Measurements from ENCODE around the gene ACOT4.
A peak's percentile ranks its signal among the peaks of the same experiment; 100 is the strongest.
"Not testable (repeated sequence)": the region's sequence is repeated elsewhere in the genome, so short reads cannot be mapped to it uniquely, and the experiment has no call there.

Gene ACOT4

DNA sequence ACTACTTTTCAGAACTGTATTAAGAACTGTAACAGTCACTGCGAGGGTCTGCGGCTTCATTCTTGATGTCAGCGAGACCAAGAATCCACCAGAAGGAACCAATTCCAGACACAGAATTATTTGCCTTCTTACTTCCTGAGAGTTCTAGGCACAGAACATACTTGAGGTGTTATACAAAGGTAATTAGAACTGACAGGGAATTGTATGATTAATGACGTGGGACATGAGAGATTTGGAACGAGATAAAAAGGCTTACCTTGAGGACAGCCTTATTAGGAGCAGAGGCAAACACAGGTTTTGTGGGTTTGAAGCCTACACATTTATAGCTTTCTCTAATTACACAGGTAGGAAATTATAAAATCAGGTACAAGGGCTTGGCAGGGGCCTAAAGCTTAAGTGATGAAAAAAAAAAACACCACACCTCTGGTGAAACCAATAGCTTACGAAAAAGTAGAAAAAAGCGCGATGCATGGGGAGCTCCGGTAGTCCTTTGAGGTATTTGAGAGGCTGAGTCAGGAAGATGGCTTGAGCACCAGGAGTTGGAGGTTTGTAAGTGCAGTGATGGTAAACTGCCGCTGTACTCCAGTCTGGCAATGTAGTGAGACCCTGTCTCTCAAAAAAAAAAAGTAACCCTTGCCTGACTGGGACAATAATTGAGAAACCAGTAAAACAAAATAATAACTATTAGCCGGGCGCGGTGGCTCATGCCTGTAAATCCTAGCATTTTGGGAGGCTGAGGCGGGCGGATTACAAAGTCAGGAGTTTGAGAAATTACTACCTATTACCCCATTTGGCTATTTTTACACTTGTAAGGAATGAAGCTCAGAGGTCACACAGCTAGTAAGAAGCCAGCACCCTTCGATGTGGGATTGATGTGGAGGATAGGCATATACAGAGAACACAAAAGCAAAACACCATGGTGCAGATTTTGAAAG, 23.5 kb upstream of the ACOT4 start:
- ChIA-PET POLR2A (interaction anchor here (0.6 to 1.6 kb wide), 5 partner anchors 21 to 78 kb away, joined by 3 to 6 read pairs (median 3); partner anchors contain the start of gene ACOT6), CTCF (interaction anchor here (0.6 to 2.5 kb wide), 5 partner anchors 47 to 176 kb away, joined by 3 to 11 read pairs (median 3); no protein-coding TSS in a partner anchor)
- no peak for TF ChIP-seq ZNF510 (tag by site-specific recombination; IDR thresholded peaks at IDR 0.05; ENCODE audit: insufficient replicate concordance)
- peaks cover 3% of the 10 kb centered on the region; the same call in 1 of the 2 replicates for H3K4me1 ChIP-seq (ENCODE audit: control insufficient read depth, insufficient read depth, low read length)
- peak overlapping the region; percentile 73 for H3K27ac ChIP-seq (ENCODE audit: extremely low read depth, low read depth, low read length)
- H3K4me3 ChIP-seq (ENCODE audit: low read depth, low read length) = no peak overlapping the region; the same call in 1 of the 2 replicates
- H3K9me3 ChIP-seq (ENCODE audit: control insufficient read depth, insufficient read depth, low read depth, low read length) = no peaks in the 10 kb centered on the region
- peaks cover 0 to 4% of the 10 kb centered on the region in 2 experiments; a peak in 2 of 3 replicates for H3K36me3 ChIP-seq (ENCODE audit: control insufficient read depth in 2 of 2, insufficient read depth in 1 of 2, low read length in 2 of 2)

DNA sequence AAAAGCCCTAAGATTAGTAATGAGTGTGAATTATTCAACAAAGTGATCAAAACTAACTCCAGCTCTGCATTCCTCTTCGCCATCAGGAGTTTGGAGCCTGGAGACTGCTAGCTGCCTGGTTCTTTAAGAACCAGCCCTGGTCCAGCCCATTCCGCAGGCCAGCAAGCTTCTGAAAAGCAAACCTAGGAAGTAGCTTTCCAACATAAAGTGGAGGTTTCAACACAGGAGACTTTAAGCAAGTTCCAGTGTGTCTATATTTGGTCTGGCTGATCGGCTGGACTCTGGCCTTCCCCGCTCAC, 22.8 kb upstream of the ACOT4 start:
- POLR2A ChIA-PET = interaction anchor here (0.6 to 1.6 kb wide), 5 partner anchors 21 to 78 kb away, joined by 3 to 6 read pairs (median 3); partner anchors contain the start of gene ACOT6
- not testable (repeated sequence) for H3K9me3 ChIP-seq (ENCODE audit: control insufficient read depth, insufficient read depth, low read depth, low read length); H3K36me3 ChIP-seq (ENCODE audit: control insufficient read depth in 2 of 2, insufficient read depth in 1 of 2, low read length in 2 of 2); H3K4me1 ChIP-seq (ENCODE audit: control insufficient read depth, insufficient read depth, low read length)
- Histone ChIP-seq H3K4me3 (ENCODE audit: low read depth, low read length) (peak overlapping the region; percentile 46), H3K27ac (ENCODE audit: extremely low read depth, low read depth, low read length) (peak overlapping the region; percentile 73)
- TF ChIP-seq, protein P1, sequence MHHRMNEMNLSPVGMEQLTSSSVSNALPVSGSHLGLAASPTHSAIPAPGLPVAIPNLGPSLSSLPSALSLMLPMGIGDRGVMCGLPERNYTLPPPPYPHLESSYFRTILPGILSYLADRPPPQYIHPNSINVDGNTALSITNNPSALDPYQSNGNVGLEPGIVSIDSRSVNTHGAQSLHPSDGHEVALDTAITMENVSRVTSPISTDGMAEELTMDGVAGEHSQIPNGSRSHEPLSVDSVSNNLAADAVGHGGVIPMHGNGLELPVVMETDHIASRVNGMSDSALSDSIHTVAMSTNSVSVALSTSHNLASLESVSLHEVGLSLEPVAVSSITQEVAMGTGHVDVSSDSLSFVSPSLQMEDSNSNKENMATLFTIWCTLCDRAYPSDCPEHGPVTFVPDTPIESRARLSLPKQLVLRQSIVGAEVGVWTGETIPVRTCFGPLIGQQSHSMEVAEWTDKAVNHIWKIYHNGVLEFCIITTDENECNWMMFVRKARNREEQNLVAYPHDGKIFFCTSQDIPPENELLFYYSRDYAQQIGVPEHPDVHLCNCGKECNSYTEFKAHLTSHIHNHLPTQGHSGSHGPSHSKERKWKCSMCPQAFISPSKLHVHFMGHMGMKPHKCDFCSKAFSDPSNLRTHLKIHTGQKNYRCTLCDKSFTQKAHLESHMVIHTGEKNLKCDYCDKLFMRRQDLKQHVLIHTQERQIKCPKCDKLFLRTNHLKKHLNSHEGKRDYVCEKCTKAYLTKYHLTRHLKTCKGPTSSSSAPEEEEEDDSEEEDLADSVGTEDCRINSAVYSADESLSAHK (tag by site-specific recombination; IDR thresholded peaks at IDR 0.05) = 0 out of 2 replicates have a peak, but pooled peaks have one; percentile 13
- CTCF ChIA-PET = interaction anchor here (0.6 to 2.5 kb wide), 4 partner anchors 48 to 175 kb away, joined by 3 to 11 read pairs (median 3); no protein-coding TSS in a partner anchor

DNA sequence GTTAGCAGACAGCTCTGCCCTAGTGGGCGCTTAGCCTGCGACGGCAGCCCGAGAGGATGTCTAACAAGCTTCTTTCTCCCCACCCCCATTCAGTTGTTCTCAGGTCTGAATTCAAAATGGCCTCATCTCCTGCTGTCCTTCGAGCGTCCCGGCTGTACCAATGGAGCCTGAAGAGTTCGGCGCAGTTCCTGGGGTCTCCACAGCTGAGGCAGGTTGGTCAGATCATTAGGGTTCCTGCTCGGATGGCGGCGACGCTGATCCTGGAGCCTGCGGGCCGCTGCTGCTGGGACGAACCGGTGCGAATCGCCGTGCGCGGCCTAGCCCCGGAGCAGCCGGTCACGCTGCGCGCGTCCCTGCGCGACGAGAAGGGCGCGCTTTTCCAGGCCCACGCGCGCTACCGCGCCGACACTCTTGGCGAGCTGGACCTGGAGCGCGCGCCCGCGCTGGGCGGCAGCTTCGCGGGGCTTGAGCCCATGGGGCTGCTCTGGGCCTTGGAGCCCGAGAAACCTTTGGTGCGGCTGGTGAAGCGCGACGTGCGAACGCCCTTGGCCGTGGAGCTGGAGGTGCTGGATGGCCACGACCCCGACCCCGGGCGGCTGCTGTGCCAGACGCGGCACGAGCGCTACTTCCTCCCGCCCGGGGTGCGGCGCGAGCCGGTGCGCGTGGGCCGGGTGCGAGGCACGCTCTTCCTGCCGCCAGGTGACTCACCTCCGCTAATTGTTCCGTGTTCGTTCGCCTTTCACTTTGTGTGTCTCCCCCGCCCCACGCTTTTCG, 22.3 kb upstream of the ACOT4 start, which contains the start of gene ACOT2:
Gene ACOT2 (plus strand): TSS at position 29 of the 774 bp plus-strand sequence. CDS start 28 bp downstream, at position 57.
- Histone ChIP-seq H3K27ac (ENCODE audit: extremely low read depth, low read depth, low read length) (peak within 1 kb of the TSS; percentile 73), H3K4me3 (ENCODE audit: low read depth, low read length) (peak within 1 kb of the TSS; percentile 46), H3K36me3 (ENCODE audit: control insufficient read depth in 2 of 2, insufficient read depth in 1 of 2, low read length in 2 of 2) (peaks cover 0 to 15% of the 10 kb centered on the region in 2 experiments; a peak in 2 of 3 replicates)
- CTCF ChIA-PET = interaction anchor here (0.6 to 2.5 kb wide), 9 partner anchors 27 to 213 kb away, joined by 3 to 11 read pairs (median 3); a partner anchor contains a TSS
- not testable (repeated sequence) for H3K4me1 ChIP-seq (ENCODE audit: control insufficient read depth, insufficient read depth, low read length); H3K9me3 ChIP-seq (ENCODE audit: control insufficient read depth, insufficient read depth, low read depth, low read length)
- POLR2A ChIA-PET = interaction anchor here (0.6 to 1.6 kb wide), 7 partner anchors 20 to 1500 kb away, joined by 3 to 8 read pairs (median 4); partner anchors contain the start of genes ACOT6 and ZC2HC1C
- TF ChIP-seq, protein P2, sequence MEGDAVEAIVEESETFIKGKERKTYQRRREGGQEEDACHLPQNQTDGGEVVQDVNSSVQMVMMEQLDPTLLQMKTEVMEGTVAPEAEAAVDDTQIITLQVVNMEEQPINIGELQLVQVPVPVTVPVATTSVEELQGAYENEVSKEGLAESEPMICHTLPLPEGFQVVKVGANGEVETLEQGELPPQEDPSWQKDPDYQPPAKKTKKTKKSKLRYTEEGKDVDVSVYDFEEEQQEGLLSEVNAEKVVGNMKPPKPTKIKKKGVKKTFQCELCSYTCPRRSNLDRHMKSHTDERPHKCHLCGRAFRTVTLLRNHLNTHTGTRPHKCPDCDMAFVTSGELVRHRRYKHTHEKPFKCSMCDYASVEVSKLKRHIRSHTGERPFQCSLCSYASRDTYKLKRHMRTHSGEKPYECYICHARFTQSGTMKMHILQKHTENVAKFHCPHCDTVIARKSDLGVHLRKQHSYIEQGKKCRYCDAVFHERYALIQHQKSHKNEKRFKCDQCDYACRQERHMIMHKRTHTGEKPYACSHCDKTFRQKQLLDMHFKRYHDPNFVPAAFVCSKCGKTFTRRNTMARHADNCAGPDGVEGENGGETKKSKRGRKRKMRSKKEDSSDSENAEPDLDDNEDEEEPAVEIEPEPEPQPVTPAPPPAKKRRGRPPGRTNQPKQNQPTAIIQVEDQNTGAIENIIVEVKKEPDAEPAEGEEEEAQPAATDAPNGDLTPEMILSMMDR (tag by site-specific recombination; IDR thresholded peaks at IDR 0.05) = 0 out of 2 replicates have a peak, but pooled peaks have one; percentile 33
- TF ChIP-seq ZNF2 (tag by site-specific recombination; IDR thresholded peaks at IDR 0.05) (peak; percentile 80; the same call in 1 of the 2 replicates), YY1 (tag by site-specific recombination; IDR thresholded peaks at IDR 0.05) (peak; percentile 83), ZXDB (tag by site-specific recombination; IDR thresholded peaks at IDR 0.05) (peak; percentile 52), ZFHX2 (tag by site-specific recombination; conservative IDR thresholded peaks at IDR 0.05) (peak; percentile 98), EGR2 (tag by site-specific recombination; IDR thresholded peaks at IDR 0.05; ENCODE audit: low read depth) (peak; percentile 92)
- TF ChIP-seq, protein P3, sequence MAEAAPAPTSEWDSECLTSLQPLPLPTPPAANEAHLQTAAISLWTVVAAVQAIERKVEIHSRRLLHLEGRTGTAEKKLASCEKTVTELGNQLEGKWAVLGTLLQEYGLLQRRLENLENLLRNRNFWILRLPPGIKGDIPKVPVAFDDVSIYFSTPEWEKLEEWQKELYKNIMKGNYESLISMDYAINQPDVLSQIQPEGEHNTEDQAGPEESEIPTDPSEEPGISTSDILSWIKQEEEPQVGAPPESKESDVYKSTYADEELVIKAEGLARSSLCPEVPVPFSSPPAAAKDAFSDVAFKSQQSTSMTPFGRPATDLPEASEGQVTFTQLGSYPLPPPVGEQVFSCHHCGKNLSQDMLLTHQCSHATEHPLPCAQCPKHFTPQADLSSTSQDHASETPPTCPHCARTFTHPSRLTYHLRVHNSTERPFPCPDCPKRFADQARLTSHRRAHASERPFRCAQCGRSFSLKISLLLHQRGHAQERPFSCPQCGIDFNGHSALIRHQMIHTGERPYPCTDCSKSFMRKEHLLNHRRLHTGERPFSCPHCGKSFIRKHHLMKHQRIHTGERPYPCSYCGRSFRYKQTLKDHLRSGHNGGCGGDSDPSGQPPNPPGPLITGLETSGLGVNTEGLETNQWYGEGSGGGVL (tag by site-specific recombination; IDR thresholded peaks at IDR 0.05) = peak; percentile 69; the same call in 1 of the 2 replicates
- TF ChIP-seq, protein P4, sequence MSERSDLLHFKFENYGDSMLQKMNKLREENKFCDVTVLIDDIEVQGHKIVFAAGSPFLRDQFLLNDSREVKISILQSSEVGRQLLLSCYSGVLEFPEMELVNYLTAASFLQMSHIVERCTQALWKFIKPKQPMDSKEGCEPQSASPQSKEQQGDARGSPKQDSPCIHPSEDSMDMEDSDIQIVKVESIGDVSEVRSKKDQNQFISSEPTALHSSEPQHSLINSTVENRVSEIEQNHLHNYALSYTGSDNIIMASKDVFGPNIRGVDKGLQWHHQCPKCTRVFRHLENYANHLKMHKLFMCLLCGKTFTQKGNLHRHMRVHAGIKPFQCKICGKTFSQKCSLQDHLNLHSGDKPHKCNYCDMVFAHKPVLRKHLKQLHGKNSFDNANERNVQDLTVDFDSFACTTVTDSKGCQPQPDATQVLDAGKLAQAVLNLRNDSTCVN (tag by site-specific recombination; optimal IDR thresholded peaks at IDR 0.05) = peak; percentile 99
- TF ChIP-seq, protein P5, sequence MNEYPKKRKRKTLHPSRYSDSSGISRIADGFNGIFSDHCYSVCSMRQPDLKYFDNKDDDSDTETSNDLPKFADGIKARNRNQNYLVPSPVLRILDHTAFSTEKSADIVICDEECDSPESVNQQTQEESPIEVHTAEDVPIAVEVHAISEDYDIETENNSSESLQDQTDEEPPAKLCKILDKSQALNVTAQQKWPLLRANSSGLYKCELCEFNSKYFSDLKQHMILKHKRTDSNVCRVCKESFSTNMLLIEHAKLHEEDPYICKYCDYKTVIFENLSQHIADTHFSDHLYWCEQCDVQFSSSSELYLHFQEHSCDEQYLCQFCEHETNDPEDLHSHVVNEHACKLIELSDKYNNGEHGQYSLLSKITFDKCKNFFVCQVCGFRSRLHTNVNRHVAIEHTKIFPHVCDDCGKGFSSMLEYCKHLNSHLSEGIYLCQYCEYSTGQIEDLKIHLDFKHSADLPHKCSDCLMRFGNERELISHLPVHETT (tag by site-specific recombination; IDR thresholded peaks at IDR 0.05) = peak; percentile 20; the same call in 1 of the 2 replicates
- TF ChIP-seq, protein P6, sequence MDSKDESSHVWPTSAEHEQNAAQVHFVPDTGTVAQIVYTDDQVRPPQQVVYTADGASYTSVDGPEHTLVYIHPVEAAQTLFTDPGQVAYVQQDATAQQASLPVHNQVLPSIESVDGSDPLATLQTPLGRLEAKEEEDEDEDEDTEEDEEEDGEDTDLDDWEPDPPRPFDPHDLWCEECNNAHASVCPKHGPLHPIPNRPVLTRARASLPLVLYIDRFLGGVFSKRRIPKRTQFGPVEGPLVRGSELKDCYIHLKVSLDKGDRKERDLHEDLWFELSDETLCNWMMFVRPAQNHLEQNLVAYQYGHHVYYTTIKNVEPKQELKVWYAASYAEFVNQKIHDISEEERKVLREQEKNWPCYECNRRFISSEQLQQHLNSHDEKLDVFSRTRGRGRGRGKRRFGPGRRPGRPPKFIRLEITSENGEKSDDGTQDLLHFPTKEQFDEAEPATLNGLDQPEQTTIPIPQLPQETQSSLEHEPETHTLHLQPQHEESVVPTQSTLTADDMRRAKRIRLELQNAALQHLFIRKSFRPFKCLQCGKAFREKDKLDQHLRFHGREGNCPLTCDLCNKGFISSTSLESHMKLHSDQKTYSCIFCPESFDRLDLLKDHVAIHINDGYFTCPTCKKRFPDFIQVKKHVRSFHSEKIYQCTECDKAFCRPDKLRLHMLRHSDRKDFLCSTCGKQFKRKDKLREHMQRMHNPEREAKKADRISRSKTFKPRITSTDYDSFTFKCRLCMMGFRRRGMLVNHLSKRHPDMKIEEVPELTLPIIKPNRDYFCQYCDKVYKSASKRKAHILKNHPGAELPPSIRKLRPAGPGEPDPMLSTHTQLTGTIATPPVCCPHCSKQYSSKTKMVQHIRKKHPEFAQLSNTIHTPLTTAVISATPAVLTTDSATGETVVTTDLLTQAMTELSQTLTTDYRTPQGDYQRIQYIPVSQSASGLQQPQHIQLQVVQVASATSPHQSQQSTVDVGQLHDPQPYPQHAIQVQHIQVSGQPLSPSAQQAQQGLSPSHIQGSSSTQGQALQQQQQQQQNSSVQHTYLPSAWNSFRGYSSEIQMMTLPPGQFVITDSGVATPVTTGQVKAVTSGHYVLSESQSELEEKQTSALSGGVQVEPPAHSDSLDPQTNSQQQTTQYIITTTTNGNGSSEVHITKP (tag by site-specific recombination; IDR thresholded peaks at IDR 0.05) = peak; percentile 88
